B cell (primary cell): ENCODE measurements around the gene TMTC3. TPM values are rescaled to one million over a fixed set of nuclear protein-coding genes. Genes with fewer than 3 reads are reported as not detected.

Source experiments
- ATAC-seq: fragments of 200-7000 bp; cut with Tn5 transposase; one replicate; pipeline ENCODE4 v1.10.0; 2021; ENCODE audit warnings: low read depth, mild to moderate bottlenecking, moderate number of reproducible peaks, moderate library complexity
- CTCF ChIA-PET: fragments of 350-600 bp; sonication (Branson Sonifier 250); formaldehyde crosslinking; loops from one replicate; lab custom pipeline; 2021; ENCODE audit warnings: antibody characterized with exemption, inconsistent platforms; lab: Charles Lee
- POLR2A ChIA-PET: fragments of 350-600 bp; sonication (Branson Sonifier 250); formaldehyde crosslinking; loops from one replicate; lab custom pipeline; 2021; ENCODE audit warnings: antibody characterized with exemption; lab: Charles Lee
- DNase-seq: peaks from one replicate; pipeline ENCODE4 v3.0.0; 2013
- H2AFZ ChIP-seq: 2 replicates; pipeline ENCODE4 v1.6.1; 2012; ENCODE audit warnings: mild to moderate bottlenecking, low read depth, low read length; ENCODE audit not compliant: insufficient read depth, poor library complexity, severe bottlenecking
- H3K27ac ChIP-seq, 2 donors: 1 replicate in 1 of 2; 2 replicates in 1 of 2; pipeline ENCODE4 v1.5.1; 2012 to 2013; ENCODE audit warnings: low read length in 2 of 2, mild to moderate bottlenecking in 2 of 2, moderate library complexity in 1 of 2
- H3K27me3 ChIP-seq, 4 experiments: fragments of 200-600 bp in 1 of 4; sonication (generic) in 1 of 4; replicated peaks in 1 of 4; 1 replicate in 2 of 4; 2 replicates in 2 of 4; pipeline versions ENCODE4 v1.6.1 to v1.7.0; 2013 to 2016; ENCODE audit warnings: low read length in 3 of 4, mild to moderate bottlenecking in 2 of 4, mixed read lengths in 1 of 4, moderate library complexity in 1 of 4; ENCODE audit not compliant: insufficient read depth in 4 of 4, control insufficient read depth in 3 of 4; ENCODE audit errors: control extremely low read depth in 1 of 4
- H3K36me3 ChIP-seq, 2 experiments: replicated peaks in 1 of 2; 1 replicate in 1 of 2; 2 replicates in 1 of 2; pipeline versions ENCODE4 v1.6.1 to v1.7.1; 2013; ENCODE audit warnings: low read length in 1 of 2; ENCODE audit not compliant: insufficient read depth in 2 of 2, control insufficient read depth in 1 of 2; ENCODE audit errors: control extremely low read depth in 1 of 2, extremely low read depth in 1 of 2
- H3K4me1 ChIP-seq, 2 donors: fragments of 200-600 bp in 1 of 2; sonication (generic) in 1 of 2; 1 replicate in 1 of 2; 2 replicates in 1 of 2; pipeline versions ENCODE4 v1.5.1 to v1.6.1; 2013 to 2017; ENCODE audit warnings: low read length in 2 of 2; ENCODE audit not compliant: control insufficient read depth in 2 of 2, insufficient read depth in 2 of 2
- H3K4me2 ChIP-seq: replicated peaks from 2 replicates; pipeline ENCODE3; 2012; ENCODE audit warnings: mild to moderate bottlenecking, low read depth, low read length; ENCODE audit not compliant: poor library complexity, severe bottlenecking
- H3K4me3 ChIP-seq, 5 experiments: fragments of 200-600 bp in 1 of 5; sonication (generic) in 1 of 5; 1 replicate in 3 of 5; 2 replicates in 2 of 5; pipeline versions ENCODE4 v1.5.1 to v1.7.0; 2011 to 2016; ENCODE audit warnings: low read length in 4 of 5, mild to moderate bottlenecking in 4 of 5, low read depth in 2 of 5, control low read depth in 1 of 5, moderate library complexity in 1 of 5; ENCODE audit not compliant: insufficient read depth in 1 of 5; ENCODE audit errors: control extremely low read depth in 1 of 5, extremely low read depth in 1 of 5
- H3K79me2 ChIP-seq: fragments of 200-600 bp; sonication (generic); one replicate; pipeline ENCODE4 v1.6.0; 2016; ENCODE audit warnings: low read length; ENCODE audit not compliant: control insufficient read depth, insufficient read depth
- H3K9ac ChIP-seq: fragments of 200-600 bp; sonication (generic); 2 replicates; pipeline ENCODE4 v1.6.1; 2017; ENCODE audit warnings: mild to moderate bottlenecking, low read length, moderate library complexity
- H3K9me3 ChIP-seq, 3 donors: one replicate each; pipeline versions ENCODE4 v1.6.1 to v1.7.1; 2013; ENCODE audit warnings: low read length in 2 of 3; ENCODE audit not compliant: control insufficient read depth in 2 of 3, insufficient read depth in 1 of 3; ENCODE audit errors: control extremely low read depth in 1 of 3
- H4K20me1 ChIP-seq: 2 replicates; pipeline ENCODE4 v1.6.0; 2012; ENCODE audit warnings: mild to moderate bottlenecking, low read length; ENCODE audit not compliant: insufficient read depth, control insufficient read depth, poor library complexity, severe bottlenecking
- H3K27ac Mint-ChIP-seq: one replicate; pipeline ENCODE4 v1.8.0; 2021; ENCODE audit warnings: mixed read lengths
- H3K27me3 Mint-ChIP-seq: one replicate; pipeline ENCODE4 v1.8.0; 2021; ENCODE audit warnings: mixed read lengths
- H3K4me1 Mint-ChIP-seq: one replicate; pipeline ENCODE4 v1.8.0; 2021; ENCODE audit warnings: mixed read lengths
- H3K4me3 Mint-ChIP-seq: one replicate; pipeline ENCODE4 v1.8.0; 2021; ENCODE audit warnings: mixed read lengths
- H3K9me3 Mint-ChIP-seq: one replicate; pipeline ENCODE4 v1.8.0; 2022; ENCODE audit warnings: mixed read lengths; ENCODE audit not compliant: insufficient read depth
- EZH2 ChIP-seq: IDR thresholded peaks from 2 replicates; pipeline ENCODE4 v1.6.1; 2012; ENCODE audit warnings: borderline replicate concordance, low read depth, mild to moderate bottlenecking, moderate library complexity, low read length; ENCODE audit not compliant: insufficient read depth, poor library complexity, severe bottlenecking
- WGBS: methylation state at CpG from one replicate; pipeline ENCODE4 v1.1.5; 2013; ENCODE audit warnings: missing lambda C conversion rate; ENCODE audit not compliant: insufficient coverage; 5-methylcytosine and 5-hydroxymethylcytosine counted together
- intact Hi-C: fragments of 100-400 bp; cut with micrococcal nuclease; formaldehyde crosslinking; loops from one replicate; pipeline ENCODE4 v1.10.0; 2022
- polyA plus RNA-seq: library from polyadenylated mRNA; depleted of rRNA; stranded (reverse); fragments of >200 nt; gene quantifications from 2 replicates; pipeline ENCODE4 v1.2.3, GENCODE V29; 2012
- total RNA-seq, 2 donors: library from RNA; stranded (reverse); fragments of 120-200 nt in 1 of 2; gene quantifications; 1 replicate in 1 of 2; 2 replicates in 1 of 2; pipeline versions ENCODE4 v1.2.3 to v1.2.4, GENCODE V29; 2013 to 2022
- TF ChIP-seq, protein P1 (sequence below): fragments of 200-600 bp; IDR thresholded peaks from one replicate; pipeline ENCODE4 v1.8.0; 2022; ENCODE audit warnings: antibody characterized with exemption, mild to moderate bottlenecking

The TMTC3 gene
- total and polyA plus RNA-seq, 2 donors (not counting 1 experiment from before 2014, with no cell fraction given) = 1.7 to 10.1 TPM

DNA sequence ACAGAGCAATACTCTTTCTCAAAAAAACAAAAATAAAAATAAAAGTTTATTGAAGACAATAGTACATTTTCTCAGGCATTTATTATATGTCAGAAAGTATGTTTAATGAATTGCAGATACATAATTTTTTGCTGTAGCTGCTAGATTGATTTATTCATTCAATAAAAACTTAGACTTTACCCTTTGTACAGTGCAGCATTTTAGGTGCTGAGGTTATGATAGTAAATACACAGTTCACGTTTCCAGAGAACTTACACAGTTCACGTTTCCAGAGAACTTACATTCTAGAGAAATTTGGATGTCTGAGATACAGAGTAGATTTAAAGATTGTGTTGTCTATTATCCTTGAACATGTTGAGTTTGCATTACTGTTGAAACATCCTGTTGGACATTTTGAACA, 25.3 kb downstream of the TMTC3 start:
- Histone ChIP-seq H3K4me3 (no peak overlapping the region), H3K4me1 (no peaks in the 10 kb centered on the region), H4K20me1 (no peaks in the 10 kb centered on the region), H3K9ac (no peak overlapping the region), H3K79me2 (no peaks in the 10 kb centered on the region), H3K4me2 (no peak overlapping the region), H3K9me3 (no peaks in the 10 kb centered on the region), H2AFZ (no peak overlapping the region), H3K36me3 (peaks cover 6 to 18% of the 10 kb centered on the region in 2 experiments), H3K27me3 (no peaks in the 10 kb centered on the region), H3K27ac (no peak overlapping the region)
- H3K27ac Mint-ChIP-seq = no peak overlapping the region
- intact Hi-C loops = no loop called here
- POLR2A ChIA-PET = no interaction called here
- peaks cover 7% of the 10 kb centered on the region for H3K4me1 Mint-ChIP-seq
- no peak overlapping the region for H3K4me3 Mint-ChIP-seq
- no peaks in the 10 kb centered on the region for H3K9me3 Mint-ChIP-seq
- TF ChIP-seq, protein P1, sequence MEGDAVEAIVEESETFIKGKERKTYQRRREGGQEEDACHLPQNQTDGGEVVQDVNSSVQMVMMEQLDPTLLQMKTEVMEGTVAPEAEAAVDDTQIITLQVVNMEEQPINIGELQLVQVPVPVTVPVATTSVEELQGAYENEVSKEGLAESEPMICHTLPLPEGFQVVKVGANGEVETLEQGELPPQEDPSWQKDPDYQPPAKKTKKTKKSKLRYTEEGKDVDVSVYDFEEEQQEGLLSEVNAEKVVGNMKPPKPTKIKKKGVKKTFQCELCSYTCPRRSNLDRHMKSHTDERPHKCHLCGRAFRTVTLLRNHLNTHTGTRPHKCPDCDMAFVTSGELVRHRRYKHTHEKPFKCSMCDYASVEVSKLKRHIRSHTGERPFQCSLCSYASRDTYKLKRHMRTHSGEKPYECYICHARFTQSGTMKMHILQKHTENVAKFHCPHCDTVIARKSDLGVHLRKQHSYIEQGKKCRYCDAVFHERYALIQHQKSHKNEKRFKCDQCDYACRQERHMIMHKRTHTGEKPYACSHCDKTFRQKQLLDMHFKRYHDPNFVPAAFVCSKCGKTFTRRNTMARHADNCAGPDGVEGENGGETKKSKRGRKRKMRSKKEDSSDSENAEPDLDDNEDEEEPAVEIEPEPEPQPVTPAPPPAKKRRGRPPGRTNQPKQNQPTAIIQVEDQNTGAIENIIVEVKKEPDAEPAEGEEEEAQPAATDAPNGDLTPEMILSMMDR = no peak
- WGBS = 100% methylated on average over 1 of the region's 2 CpGs
- DNase-seq (no peak), ATAC-seq (no peak)
- CTCF ChIA-PET = no interaction called here
- no peaks in the 10 kb centered on the region for H3K27me3 Mint-ChIP-seq

DNA sequence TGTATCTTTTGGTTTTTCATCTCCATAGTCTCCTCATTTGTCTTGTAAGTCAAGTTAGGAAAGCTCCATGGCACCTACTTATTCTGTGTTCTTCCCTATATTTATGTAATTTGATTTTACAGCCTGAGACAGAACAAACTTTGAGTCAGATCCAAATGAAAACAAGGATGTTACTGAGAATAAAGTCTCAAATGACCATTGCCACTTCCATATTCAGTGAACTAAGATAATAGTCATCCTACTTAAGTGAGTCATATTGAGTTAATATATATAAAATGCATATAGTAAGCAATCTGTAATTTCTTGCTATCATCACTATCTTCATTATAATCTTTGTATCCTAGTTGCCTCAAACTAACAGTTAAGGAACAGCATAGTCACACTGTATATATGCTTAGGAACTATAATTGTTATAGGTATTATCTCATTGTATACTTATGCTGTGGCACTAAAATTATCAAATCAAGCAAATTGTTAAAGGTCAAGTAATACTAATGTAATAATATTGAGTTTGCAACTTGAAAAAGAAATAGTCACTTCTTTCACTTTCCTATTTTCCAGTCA, 30.8 kb downstream of the TMTC3 start:
- ATAC-seq (no peak), DNase-seq (no peak)
- TF ChIP-seq EZH2 = no peak
- TF ChIP-seq, protein P1 = no peak
- intact Hi-C loops = no loop called here
- Mint-ChIP-seq H3K4me3 (no peak overlapping the region), H3K9me3 (no peaks in the 10 kb centered on the region), H3K4me1 (peaks cover 7% of the 10 kb centered on the region), H3K27ac (no peak overlapping the region), H3K27me3 (no peaks in the 10 kb centered on the region)
- peaks cover 16 to 23% of the 10 kb centered on the region in 2 experiments for H3K36me3 ChIP-seq
- H3K4me3 ChIP-seq = no peak overlapping the region
- H3K4me1 ChIP-seq = no peaks in the 10 kb centered on the region
- H3K4me2 ChIP-seq = no peak overlapping the region
- H3K9ac ChIP-seq = no peak overlapping the region
- H4K20me1 ChIP-seq = no peaks in the 10 kb centered on the region
- CTCF ChIA-PET = no interaction called here
- no peak overlapping the region for H3K27ac ChIP-seq
- H3K79me2 ChIP-seq = no peaks in the 10 kb centered on the region
- no peaks in the 10 kb centered on the region for H3K9me3 ChIP-seq
- no peaks in the 10 kb centered on the region for H3K27me3 ChIP-seq
- no peak overlapping the region for H2AFZ ChIP-seq
- POLR2A ChIA-PET = no interaction called here
